Hindlimb muscle (tissue), 1 donor: Measurements from ENCODE around the gene MAN2B2. TPM values are rescaled to one million over a fixed set of nuclear protein-coding genes. Genes with fewer than 3 reads are reported as not detected.

ENCODE experiments used
- DNase-seq: peaks from one replicate; pipeline ENCODE4 v3.0.0-alpha.2; 2013
- polyA plus RNA-seq: library from polyadenylated mRNA; unstranded; fragments of 120-200 nt; gene quantifications from one replicate; pipeline ENCODE4 v1.2.1, GENCODE V29; 2013; ENCODE audit not compliant: insufficient read length

Gene MAN2B2
- 8.9 TPM for polyA plus RNA-seq

DNA sequence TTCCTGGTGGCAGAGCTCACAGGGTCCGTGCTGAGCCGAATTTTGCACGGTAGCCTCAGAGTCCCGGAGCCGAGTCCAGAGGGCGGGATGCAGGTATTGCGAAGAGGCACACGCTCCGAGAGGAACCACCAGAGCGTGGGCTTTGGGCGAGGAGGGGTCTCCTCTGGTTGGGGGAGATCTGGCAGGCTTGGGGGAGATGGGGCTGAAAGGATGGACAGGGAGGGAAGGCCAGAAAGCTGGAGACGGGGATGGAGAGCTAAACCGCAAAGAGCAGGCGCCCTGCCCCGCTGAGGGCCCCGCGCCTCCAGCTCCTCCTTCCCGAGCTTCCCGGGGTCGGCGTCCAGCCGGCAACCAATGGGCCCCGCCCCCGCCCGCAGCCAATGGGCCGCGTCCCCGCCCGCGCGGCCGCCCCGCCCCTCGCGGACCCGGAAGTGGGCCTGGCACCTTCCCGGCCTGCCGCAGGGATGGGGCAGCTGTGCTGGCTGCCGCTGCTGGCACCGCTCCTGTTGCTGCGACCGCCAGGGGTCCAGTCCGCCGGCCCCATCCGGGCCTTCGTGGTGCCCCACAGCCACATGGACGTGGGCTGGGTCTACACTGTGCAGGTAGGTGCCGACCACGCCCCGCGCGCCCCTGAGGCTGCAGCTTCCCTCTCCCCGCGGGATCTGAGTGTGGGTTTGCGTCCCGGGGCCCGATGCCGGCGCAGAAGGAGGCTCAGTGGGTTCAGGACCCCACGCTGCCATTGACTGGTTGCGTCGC lies at the start of gene MAN2B2:
Gene MAN2B2 (plus strand): TSS at position 443 of the 756 bp plus-strand sequence. CDS start 22 bp downstream, at position 465.
- peak; percentile 84 for DNase-seq

DNA sequence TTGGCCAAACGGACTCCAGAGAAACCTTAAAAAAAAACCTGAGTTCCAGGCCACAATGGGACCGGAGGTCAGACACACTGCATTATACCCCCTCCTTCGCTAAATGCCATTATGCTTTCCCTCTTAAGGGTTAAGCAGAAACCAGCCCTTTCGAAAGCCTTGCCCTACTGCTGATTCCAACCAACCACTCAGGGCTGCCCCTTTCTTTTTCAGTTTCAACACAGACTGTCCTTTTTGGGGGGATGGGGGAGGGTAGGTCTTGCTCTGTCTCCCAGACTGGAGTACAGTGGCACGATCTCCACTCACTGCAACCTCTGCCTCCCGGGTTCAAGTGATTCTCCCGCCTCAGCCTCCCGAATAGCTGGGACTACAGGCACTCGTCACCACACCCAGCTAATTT lies 49.5 kb upstream of the MAN2B2 start:
- DNase-seq = no peak

DNA sequence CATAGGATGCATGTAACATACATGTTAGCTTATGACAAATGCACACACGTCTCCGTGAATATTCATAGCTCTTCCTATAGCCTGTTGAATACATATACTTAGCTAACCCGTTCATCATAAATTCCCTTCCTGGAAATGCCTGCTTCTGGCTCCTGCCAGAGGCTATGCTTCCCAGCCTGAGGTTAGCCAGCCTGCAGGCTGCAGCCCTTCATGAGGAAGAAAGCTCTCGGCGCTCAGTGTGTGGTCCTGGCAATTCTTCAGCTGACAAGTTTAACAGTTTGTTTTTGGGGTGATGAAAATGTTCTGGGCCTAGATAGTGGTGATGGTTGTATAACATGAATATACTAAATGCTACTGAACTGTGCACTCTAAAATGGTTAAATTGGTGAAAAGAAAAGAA lies 48.8 kb upstream of the MAN2B2 start:
- DNase-seq = no peak

DNA sequence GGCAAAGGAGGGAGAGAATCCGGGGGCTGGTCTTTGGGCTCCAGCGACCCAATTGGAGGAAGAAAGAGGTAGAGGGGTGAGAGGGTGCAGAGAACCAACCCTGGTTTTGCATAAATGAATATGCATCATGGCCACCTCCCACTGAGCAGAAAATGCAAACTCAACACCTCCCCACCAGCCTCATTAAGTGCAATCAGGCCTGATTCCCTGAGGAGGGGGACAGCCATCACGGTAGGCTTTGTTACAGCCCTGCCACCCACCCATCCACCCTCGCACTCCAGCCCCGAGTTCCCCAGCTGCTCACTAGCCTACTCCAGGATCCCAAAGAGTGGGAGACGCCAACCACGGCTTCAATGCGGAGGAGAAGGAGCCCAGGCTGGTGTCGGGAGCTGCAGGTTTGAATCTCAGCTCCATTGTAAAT lies 48.3 kb upstream of the MAN2B2 start:
- DNase-seq = no peak

GRCh38 chr4:6527259-6527658 lies 47.7 kb upstream of the MAN2B2 start:
- no peak for DNase-seq

- no peak for DNase-seq
Measured at GRCh38 chr4:6527683-6528595, 47.0 kb upstream of the MAN2B2 start.

DNA sequence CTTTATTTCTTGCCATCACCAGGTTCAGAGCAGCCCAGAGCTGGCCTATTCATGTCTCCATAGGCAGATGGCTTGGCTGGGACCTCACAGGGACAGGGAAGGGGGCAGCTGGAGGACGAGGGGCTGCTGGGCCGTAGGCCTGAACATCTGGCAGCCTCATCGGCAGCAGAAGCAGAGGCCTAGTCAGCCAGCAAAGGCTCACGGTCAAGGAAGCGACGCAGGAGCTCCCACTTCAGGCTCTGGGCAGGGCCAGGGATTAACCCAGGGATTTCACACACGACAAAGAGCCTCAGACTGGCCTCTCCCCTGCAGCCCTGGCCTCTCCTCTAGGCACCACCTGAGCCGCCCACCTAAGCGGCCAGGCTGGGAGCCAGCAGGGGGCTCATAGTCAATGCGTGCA lies 46.0 kb upstream of the MAN2B2 start:
- DNase-seq = peak; percentile 54

DNA sequence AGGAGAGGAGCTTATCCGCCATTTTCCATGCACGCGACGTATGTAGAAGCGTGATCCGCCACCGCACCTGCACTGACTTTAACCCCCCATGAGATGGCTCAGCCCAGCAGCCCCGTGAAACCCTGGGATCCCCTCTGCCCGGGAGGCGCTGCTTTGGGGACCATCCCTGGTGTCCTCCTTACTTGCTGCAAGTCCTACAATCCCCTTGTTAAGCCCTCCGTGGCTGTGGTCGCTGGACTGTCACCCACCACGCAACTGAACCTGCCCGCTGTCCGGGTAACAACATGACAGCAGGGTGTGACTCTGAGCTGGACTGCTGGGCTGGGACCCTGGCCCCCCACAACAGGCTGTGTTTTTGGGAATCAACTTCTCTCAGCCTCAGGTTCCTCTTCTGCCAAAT lies 44.7 kb upstream of the MAN2B2 start:
- DNase-seq = no peak

- no peak for DNase-seq
Measured at GRCh38 chr4:6530964-6531363, 44.0 kb upstream of the MAN2B2 start.

DNA sequence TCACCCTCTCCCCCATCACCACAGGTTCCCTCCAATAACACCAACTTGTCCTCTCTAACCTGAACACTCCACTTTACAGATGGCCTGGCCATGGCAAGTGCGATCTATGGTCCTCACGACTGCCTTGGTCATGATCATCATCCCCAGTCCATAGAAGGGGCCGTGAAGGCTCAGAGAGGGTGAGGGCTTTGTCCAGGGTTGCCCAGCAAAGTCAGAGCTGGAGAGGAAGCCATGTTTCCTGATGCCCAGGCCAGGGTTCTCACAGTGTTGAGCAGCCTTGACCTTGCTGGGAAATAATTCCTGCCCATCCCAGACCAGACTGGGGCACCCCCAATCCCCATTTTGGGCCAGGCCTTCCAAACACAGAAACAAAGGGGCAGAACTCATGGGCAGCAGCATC lies 42.9 kb upstream of the MAN2B2 start:
- no peak for DNase-seq

DNA sequence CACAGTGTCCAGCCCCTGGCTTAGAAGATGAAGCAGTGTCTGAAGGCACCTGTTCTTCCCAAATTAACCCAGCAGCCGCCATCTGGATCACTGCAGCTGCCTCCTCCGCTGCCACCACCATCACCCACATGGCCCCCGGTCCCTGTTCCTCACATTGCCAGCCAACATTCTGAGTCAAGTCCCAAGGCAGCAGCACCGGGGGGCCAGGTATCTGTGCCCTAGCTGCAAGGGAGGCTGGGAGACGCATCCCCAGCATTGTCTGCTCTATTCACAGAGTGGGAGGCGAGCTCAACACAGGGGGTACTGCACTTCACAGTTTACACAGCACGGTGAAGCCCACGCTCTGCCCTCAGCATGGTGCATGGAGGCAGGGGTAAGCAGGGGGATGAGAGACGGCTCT lies 42.3 kb upstream of the MAN2B2 start:
- no peak for DNase-seq

GRCh38 chr4:6534050-6534449 lies 40.9 kb upstream of the MAN2B2 start:
- DNase-seq = no peak

DNA sequence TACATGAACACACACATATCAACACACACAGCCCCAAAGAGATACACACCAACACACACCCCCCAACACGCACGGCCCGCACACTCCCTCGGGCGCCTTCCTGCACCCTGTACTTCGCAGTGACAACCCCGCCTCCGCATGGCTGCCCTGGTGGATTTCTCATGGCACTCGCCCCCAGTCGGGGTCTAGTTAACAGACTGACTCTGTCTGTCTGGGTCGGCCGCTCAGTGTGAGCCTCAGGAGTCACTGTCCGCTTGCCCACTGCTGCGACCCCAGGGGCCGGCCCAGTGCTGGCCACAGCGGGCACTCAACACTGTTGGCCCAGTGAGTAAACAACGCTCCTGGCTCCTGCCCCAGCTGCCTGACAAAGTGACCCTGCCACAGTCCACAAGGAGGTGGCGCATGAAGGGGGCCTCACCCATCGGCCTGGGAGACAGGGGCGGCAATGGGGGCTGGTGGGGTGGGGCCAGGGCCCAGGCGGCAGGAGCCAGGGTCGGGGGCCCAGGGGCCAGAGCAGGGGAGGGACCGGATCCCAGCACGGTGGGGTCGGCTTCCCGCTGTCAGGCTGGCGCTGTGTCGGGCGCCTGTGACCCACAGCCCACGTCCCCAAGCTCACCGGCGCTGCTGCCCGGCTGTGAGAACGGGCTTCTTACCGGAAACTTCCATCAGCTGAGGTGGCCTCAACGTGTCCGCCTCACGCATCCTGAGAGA lies 40.2 kb upstream of the MAN2B2 start:
- no peak for DNase-seq

DNA sequence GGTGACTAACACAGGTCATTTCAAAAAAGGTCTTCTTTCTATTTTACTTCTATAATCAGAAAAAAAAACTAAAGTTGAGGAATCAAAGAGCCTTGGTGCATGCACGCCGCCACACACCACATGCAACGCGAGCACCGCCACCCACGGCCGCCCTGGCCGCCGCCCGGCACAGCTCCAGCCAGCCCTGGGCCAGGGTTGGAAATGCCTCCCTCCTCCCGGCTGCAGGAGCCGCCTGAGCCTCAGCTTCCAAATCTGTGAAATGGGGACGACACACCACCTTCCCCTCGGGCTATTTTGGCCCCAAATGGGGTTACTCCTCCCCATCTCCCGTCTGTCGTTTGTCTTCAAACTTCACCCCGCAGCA lies 39.7 kb upstream of the MAN2B2 start:
- DNase-seq = no peak

DNA sequence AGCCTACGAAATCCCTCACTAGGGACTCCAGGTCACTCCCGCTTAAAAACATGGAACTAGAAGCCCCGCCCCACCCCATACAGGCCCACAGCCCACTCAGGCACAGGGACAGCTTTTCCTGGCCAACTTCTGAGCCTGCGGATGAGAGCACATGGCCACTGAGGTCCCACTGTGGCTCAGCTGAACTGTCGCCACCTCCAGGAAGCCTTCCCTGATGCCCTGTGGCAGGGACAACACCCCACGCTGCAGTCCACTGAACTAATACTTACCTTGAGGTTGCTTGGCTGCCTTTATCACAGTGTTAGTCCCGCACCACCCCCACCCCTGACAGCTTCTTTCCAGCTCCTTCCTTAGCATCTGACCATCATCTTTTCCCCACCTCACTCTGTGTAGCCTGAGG lies 39.3 kb upstream of the MAN2B2 start:
- no peak for DNase-seq

GRCh38 chr4:6538111-6538510 lies 36.9 kb upstream of the MAN2B2 start:
- no peak for DNase-seq

GRCh38 chr4:6538575-6538974 lies 36.4 kb upstream of the MAN2B2 start:
- no peak for DNase-seq

DNA sequence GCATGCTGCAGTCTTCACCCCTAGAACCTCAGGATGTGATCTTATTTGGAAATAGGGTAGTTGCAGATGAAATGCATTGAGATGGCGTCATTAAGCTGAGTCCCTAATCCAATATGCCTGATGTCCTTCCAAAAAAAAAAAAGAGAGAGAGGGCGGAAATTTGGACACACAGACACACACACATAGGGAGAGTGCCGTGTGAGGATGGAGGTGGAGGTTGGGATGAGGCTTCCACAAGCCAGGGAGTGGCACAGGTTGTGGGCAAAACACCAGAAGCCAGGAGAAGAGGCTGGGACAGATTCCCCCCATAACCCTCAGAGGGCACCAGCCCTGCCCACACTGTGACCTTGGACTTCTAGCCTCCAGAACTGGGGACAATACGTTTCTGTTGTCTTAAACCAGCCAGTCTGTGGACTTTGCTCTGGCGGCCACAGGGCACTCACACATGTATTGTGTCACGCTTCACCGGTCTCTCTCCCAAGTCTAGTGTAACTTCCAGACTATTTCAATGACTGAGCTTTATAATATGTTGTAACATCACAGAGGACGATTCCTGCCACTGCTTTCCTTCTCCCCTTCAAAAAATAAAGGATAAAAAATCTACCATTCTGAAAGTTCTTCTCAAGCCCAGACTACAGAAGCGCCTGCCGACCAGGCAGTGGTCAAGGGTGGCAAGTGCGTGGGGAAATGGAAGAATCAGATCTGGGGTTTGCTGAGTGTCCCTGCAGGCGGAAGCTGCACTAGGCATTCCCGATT lies 35.8 kb upstream of the MAN2B2 start:
- DNase-seq = no peak

DNA sequence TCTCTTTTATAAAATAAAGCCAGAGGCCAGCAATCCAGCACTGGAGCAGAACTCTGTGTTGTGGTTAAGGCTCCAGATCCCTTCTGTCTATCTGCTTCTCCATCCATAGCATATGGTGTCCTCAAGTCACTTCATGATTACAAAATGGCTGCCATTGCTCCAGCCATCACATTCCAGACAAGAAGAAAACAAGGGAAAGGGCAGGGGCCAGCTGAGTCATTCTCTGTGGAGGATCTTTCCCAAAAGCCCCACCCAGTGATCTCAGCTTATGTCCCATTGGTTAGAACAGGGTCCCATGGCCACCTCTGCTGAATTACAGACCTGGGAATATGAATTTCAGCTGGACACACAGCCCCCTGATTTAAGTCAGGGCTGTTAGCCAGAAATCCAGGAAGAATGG lies 34.1 kb upstream of the MAN2B2 start:
- no peak for DNase-seq

GRCh38 chr4:6541789-6542188 lies 33.2 kb upstream of the MAN2B2 start:
- DNase-seq = no peak

GRCh38 chr4:6542951-6543350 lies 32.0 kb upstream of the MAN2B2 start:
- DNase-seq = no peak

GRCh38 chr4:6546091-6546490 lies 28.9 kb upstream of the MAN2B2 start:
- no peak for DNase-seq
